GM12873 (cell line): ENCODE measurements around the gene HOXC5.
A peak's percentile ranks its signal among the peaks of the same experiment; 100 is the strongest.

ENCODE experiments used
- CTCF ChIP-seq: IDR thresholded peaks from 2 replicates; pipeline ENCODE4 v1.5.1; 2012; ENCODE audit warnings: low read depth, mild to moderate bottlenecking, moderate library complexity, low read length, control low read depth; ENCODE audit not compliant: insufficient read depth; ENCODE audit errors: missing control alignments

The HOXC5 gene

DNA sequence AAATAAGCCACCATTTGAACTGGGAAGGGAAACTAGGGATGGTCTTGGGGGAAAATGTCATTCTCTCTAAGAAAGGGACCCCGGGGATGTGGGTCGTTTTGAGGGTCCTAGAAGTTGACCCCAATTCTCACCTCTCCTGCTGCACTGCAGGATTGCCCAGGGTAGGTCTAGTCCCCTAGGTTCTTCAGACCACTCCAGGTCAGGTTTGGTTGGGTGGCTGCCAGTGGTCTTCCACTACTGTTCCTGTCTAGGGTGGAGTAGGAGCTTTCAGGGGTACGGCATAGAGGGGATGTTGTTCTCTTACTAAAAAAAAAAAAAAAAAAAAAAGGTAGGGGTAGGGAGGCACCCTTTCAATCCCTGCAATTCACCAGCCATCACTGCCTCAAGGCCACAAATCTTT lies 16.8 kb upstream of the HOXC5 start:
- no peak for TF ChIP-seq CTCF

- TF ChIP-seq CTCF, result no peak
Measured at GRCh38 chr12:54016478-54016964, 16.3 kb upstream of the HOXC5 start.

- peak; percentile 14 for TF ChIP-seq CTCF
Measured at GRCh38 chr12:54017027-54017788, 15.6 kb upstream of the HOXC5 start.

DNA sequence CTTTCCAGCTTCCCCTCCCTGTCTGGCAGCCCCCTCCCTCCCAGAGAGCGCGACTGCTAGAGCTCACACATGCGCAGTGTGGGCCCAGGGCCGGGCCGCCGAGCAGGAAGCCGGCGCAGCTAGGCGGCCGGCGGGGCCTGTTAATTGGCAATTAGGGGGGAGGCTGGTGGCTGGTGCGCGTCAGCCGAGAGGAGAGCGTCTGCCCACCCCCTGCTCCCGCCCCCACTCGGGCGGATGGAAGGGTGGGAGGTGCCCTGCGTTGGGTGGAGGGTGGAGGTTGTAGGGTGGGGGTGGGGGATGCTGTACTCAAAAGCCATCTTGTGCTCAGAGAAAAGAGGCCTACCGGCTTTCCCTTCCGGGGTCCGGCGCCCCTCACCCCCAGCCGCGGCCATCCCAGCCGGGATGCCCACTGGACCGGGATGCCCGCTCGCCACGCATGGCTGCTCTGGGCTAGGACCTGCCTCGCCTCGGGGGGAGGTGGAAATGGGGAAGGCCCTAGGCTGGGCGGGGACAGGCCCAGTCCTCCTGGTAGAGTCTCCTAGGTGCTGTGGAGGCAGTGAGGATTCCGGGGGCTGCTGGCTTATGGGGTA lies 14.9 kb upstream of the HOXC5 start:
- TF ChIP-seq CTCF, result no peak

- no peak for TF ChIP-seq CTCF
Measured at GRCh38 chr12:54018468-54018984, 14.3 kb upstream of the HOXC5 start.

DNA sequence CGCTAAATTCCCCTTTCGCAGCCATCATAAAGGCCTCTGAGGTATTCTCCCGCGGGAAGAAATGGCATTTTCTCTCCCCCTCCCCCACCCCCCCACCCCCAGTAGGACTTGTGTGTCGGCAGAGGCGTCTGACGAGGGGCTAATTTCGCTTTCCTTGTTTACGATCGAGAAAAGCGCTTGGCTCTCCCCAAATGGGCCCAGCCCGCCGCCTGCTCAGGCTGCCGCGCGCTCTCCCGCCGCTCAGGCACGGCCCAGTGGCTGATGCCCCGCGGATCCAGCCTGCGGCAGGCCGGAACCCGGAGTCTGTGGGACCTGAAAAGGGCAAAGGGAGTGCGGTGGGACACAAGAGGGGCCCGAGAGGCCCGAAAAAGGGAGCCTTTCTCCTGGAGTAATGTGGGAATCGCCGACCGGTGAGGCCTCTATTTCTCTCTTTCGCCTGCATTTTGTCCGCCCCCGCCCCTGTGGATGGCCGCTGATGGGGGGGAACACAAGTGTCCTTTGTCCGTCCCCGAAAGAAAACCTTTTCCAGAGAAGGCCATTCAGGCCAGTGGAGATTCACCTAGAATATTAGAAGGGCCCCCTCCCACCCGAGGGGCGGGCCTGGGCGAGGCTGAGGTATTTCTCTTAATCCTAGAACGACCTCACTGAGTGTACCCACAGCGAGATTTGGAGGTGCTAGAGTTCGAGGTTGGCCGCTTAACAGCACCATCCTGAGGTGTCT lies 13.6 kb upstream of the HOXC5 start:
- no peak for TF ChIP-seq CTCF
